H1 (cell line): ENCODE data around the gene DENND4A. TPM values are rescaled to one million over a fixed set of nuclear protein-coding genes. Genes with fewer than 3 reads are reported as not detected.

ENCODE experiments used
- GTF2F1 ChIP-seq: IDR thresholded peaks from 2 replicates; pipeline ENCODE4 v1.6.1; 2012; ENCODE audit warnings: low read depth, low read length, improper control_type of control experiment, borderline replicate concordance
- NRF1 ChIP-seq: IDR thresholded peaks from 2 replicates; pipeline ENCODE4 v1.6.1; 2011; ENCODE audit warnings: mild to moderate bottlenecking, low read depth, low read length, improper control_type of control experiment
- polyA plus RNA-seq, 7 experiments: library from polyadenylated mRNA; depleted of rRNA in 3 of 7; stranded (reverse) in 5 of 7; unstranded in 2 of 7; fragments of >200 nt in 5 of 7; fragments of 200-250 nt in 2 of 7; gene quantifications; 1 replicate in 5 of 7; 2 replicates in 1 of 7; 4 replicates in 1 of 7; pipeline versions ENCODE4 v1.2.1 to v1.2.3, GENCODE V29; 2011 to 2013; ENCODE audit warnings: missing spikeins in 2 of 7, mixed read lengths in 2 of 7
- total RNA-seq: library from RNA; stranded (reverse); fragmentation: NEBNext Ultra II Directional; extraction: Animal tissue kit (Norgen Biotek cat#: 25700); gene quantifications from 2 replicates; pipeline ENCODE4 v1.2.1, GENCODE V29; 2021

Gene DENND4A
- total and polyA plus RNA-seq, 2 of the 8 experiments (the other 6 are each of a cell fraction or from before 2014, with no cell fraction given) = 1.3 to 4.7 TPM

GRCh38 chr15:65653341-65653740, 138.8 kb downstream of the DENND4A start (continued):
- TF ChIP-seq GTF2F1 (no peak), NRF1 (no peak)
- TF ChIP-seq, all 59 proteins: peak for 0
